Measurements from ENCODE around the gene TIMM17B.

TIMM17B gene

GRCh38 chrX:48918643-48919340 lies 21.2 kb upstream of the TIMM17B start, which contains the start of gene PIM2:
Gene PIM2, minus strand, starts transcription at chrX:48919024. Its CDS starts 190 bp downstream, at chrX:48918834.
- DNase-seq (ENCODE audit: low spot score): peak; percentile 95

DNA sequence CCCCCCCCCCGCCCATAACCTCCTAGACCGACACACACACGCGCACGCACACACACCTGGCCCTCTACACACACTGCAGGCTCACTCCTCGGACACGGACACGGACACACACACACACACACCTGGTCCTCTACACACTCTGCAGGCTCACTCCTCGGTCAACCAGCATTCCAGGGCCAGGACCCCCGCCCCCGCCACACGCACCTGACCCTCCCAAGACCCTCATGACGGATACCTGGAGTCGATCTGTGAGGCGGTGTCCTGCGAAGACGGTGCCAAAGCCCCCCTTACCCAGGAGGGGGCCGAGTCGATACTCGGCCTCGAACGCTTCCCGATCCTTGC lies 20.7 kb upstream of the TIMM17B start:
- no peak for DNase-seq (ENCODE audit: low spot score)

DNA sequence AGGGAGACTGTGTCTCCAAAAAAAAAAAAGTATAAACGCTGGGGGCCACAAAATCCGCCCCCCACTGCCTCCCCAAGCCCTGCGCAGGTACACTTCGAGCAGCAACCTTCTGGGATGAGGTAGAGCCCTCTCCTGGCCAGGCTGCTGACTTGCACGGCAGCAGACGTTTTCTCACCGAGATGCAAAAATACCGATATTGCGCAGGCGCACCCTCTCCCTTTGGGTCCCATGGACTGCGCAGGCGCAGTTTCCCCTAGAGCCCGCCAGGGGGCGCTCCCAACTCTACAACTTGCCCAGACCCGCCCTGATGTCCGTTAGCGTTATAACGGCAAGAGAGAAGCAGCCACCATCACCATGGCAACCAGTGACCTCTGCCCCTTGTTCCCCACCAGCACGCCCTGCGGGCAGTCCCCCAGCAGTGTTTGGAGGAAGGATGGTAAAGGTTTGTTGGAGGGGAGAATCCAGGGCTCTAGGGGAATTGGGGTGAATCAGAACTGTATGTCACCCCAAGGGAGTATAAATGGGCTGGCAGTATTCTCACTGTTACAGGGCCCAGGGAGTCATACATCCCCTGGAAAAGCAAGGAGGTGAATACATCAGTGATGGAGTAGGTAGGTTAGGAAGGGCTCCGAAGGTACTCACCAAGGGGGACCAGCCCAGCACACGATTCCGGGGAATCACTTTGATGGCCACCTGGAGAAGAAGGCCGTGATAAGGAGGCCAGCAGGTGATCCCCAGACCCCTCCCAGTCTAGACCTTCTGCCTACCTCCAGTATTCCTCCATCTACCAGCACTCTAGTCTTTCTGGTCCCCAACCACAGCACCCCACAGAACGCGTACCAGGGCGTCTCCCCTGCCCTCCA lies 19.8 kb upstream of the TIMM17B start:
- DNase-seq (ENCODE audit: low spot score): peak; percentile 90

GRCh38 chrX:48914593-48915493 lies 17.3 kb upstream of the TIMM17B start:
- DNase-seq (ENCODE audit: low spot score): no peak

- DNase-seq (ENCODE audit: low spot score): no peak
Observed at GRCh38 chrX:48913605-48914366, 16.2 kb upstream of the TIMM17B start.

- peak; percentile 83 for DNase-seq (ENCODE audit: low spot score)
Observed at GRCh38 chrX:48911412-48912182, 14.0 kb upstream of the TIMM17B start, which contains the start of gene SLC35A2. Gene SLC35A2, minus strand, starts transcription at chrX:48911646. Its CDS starts 10 bp downstream, at chrX:48911636.

DNA sequence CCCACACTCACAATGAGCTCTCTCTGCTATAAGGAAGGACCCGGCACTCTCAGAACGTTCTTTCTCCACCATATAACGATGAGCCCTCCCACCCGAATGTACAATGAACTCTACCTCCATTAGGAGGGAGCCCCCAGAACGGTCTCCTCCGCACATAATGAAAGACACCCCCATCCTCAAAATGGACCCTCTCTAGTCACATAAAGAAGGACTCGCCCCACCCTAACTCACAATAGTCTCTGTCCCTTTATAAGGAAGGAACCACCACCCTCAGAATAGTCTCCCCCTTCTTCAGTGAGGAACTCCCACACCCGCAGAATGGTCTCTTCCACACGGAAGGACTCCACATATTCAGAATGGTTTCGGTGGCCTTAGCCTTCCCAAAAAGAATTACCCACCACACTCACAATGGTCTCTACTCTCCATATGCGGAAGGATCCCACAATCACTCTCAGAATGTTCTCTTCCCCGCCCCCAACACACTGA lies 13.4 kb upstream of the TIMM17B start:
- DNase-seq (ENCODE audit: low spot score): no peak

DNA sequence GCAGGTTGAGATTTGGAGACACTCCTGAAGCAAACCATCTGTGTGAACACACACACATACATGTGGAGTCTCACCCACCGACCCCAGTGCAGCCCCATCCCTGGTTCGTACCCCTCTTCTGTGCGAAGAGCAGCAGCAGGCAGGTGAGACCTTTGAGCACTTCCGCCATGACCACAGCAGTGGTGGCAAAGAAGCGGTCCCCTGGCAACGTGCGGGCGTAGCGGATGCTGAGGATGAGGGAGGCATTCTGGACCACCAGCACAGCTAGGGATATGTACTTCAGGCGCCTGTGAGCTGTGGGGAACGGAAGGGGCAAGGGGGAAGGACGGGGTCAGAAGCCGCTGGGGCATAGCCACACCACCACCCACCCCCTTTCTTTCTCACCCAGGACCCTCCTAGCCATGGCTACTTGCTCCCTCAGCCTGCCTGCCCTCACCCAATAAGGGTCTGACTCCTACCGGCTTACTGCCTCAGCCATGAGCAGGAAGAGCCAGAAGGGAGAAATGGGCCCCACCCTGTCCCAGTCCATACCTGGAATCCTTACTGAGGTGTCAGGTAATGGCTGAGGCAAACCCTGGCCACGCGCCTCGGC lies 12.2 kb upstream of the TIMM17B start:
- DNase-seq (ENCODE audit: low spot score): no peak

DNA sequence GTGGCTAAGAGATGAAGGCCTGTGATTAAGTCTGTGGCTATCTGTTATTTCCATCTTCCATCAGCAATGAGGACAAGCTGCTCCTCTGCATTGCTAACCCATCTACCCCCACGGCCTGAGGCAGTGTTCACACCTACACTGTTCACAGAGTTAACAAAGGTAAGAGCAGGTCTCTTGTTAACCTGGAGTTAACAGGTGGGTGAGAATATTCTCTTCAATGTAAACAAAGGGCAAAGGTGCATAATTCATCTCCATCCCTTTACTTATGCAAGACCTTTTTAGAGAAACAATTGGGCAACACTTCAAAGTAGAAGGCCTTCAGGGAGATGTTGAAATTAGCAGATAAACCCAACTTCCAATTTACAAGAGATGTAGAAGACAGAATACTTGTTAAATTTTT lies 11.0 kb upstream of the TIMM17B start:
- DNase-seq (ENCODE audit: low spot score): no peak

DNA sequence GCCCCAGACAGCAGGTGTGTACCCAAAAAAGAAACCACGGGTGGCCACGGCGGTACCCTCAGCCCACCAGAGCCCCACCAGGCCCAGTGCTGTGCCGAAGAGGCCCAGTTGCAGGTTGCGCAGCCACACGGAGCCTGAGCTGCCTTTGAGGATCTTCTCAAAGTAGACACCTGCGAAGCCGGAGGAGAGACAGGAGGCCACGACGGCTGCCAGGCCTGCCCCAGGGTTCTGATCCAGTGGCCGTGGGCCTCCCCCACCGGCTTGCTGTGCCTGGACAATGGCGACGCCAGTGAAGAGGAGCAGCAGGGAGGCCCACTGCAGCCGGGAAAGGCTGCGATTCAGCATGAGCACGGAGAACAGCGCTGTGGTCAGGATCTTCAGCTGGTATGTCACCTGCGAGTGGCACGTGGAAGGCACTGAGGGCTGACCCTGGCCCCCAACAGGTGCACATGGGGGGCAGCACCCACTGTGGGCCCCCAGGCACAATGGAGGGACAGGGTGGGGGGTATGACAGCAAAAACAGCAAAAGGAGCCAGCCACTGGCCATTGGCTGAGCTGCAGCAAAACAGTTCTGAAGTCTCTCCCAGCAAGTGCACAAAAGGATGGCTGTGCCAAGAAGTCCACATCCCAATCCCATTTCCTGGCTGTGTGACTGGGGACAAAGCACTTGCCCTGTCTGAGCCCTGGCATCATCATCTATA lies 7.7 kb upstream of the TIMM17B start:
- DNase-seq (ENCODE audit: low spot score): no peak

DNA sequence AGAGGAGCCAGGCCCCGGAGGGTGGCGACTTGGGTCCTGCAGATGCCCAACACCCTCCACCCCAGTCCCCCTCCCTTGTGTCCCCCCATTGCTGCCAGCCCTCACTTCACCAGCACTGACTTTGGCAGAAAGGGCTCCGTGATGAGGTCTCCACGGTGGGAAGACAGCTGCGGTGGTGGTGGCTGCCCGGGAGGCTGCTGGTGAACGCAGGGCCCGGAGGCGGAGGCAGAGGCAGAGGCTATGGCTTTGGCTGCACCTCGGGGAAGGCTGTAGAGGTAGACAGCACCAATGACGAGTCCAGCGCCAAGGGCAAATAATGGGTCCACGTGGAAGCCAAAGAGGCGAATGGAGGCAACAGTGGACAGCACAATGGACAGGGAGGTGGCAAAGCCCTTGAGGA lies 7.1 kb upstream of the TIMM17B start:
- no peak for DNase-seq (ENCODE audit: low spot score)

DNA sequence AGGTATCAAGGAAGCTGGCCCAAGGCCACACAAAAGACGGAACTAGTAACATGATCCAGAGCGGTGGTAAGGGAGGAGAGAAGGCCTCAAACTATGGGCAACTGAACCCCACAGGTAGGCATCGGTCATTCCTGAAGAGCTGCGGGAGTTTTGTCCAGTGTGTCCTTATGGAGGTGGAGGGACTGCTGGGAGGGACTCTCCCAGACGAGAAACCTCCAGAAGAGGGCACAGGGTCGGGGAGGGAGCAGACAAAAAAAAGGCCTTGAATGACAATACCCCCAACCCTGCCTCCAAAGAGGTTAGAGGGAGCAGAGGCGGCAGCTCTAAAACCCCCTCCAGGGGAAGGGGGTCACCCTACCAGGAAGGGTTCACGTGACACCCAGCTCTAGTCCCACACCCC lies 6.6 kb upstream of the TIMM17B start:
- DNase-seq (ENCODE audit: low spot score): no peak

DNA sequence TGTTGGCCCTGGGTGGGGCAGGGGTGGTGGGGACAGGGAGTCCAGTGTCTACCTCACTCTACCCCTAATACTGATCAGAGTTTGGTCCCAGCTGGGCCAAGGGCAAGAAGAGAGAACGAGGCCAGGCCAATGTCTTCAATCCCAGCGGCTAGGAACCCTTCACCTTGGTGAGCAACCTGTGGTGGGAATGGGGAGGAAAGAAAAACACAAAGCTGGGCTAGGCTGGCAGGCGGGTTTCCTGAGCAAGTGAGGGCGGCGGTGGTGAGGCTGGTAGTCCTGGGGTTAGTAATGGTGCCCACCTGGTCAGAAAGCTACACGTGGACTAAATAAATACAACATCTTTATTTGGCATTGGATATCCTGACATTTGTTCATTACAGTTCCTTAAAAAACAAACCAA lies 5.7 kb upstream of the TIMM17B start:
- DNase-seq (ENCODE audit: low spot score): no peak

- no peak for DNase-seq (ENCODE audit: low spot score)
Observed at GRCh38 chrX:48902776-48903175, 5.2 kb upstream of the TIMM17B start.

DNA sequence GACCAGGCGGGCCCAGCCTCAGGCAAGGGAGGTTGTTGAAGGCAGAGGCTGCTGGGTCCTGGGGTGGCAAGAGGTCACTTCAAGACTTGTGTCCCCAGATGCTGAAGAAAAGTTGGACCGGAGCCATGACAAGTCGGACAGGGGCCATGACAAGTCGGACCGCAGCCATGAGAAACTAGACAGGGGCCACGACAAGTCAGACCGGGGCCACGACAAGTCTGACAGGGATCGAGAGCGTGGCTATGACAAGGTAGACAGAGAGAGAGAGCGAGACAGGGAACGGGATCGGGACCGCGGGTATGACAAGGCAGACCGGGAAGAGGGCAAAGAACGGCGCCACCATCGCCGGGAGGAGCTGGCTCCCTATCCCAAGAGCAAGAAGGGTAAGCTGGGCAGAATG lies 4.6 kb upstream of the TIMM17B start:
- no peak for DNase-seq (ENCODE audit: low spot score)

- DNase-seq (ENCODE audit: low spot score): no peak
Observed at GRCh38 chrX:48901069-48901468, 3.5 kb upstream of the TIMM17B start.

- no peak for DNase-seq (ENCODE audit: low spot score)
Observed at GRCh38 chrX:48899078-48899410, 1.5 kb upstream of the TIMM17B start.

DNA sequence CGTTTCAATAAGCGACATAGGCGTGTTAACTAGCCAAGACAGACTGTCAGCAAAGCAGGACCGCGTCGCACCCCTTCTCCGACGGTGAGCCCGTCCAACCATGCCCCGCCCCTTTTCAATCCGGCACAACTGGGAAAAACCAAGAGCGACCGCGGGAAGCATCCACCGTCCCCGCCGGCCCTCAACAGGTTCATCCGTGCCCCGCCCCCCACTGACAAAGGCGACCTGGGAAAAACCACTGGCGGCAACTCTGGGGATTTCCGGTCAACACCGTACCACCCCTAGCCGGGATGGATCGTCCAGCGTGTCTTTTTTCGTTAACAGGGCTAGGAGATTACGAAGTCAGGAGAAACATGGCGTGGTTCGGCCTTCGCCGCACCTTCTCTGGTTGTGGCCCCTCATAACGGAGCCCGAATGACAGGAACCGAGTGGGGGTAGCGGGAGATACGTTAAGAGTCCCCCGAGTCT lies 377 bp downstream of the TIMM17B start:
- DNase-seq (ENCODE audit: low spot score): peak; percentile 43

GRCh38 chrX:48896611-48897011 lies 957 bp downstream of the TIMM17B start:
- DNase-seq (ENCODE audit: low spot score): no peak

- no peak for DNase-seq (ENCODE audit: low spot score)
Observed at GRCh38 chrX:48894891-48895290, 2.7 kb downstream of the TIMM17B start.

Measured in CD4-positive, alpha-beta T cell treated with Interleukin-6 at 100 ng/mL for 8 hours (primary cell).